GM21619 (cell line): ENCODE measurements around the gene PCDHA6.
"Not testable (repeated sequence)": the region's sequence is repeated elsewhere in the genome, so short reads cannot be mapped to it uniquely, and the experiment has no call there.

Experiments
- ATAC-seq: cut with Tn5 transposase; IDR thresholded peaks from one replicate; pipeline ENCODE4 v1.9.1; 2021; ENCODE audit not compliant: unreplicated experiment

The PCDHA6 gene

GRCh38 chr5:140855772-140856674 lies 28.3 kb downstream of the PCDHA6 start, which contains the start of gene PCDHA10:
PCDHA10 (plus strand) TSS chr5:140855897; CDS start chr5:140856049, 152 bp downstream.
- ATAC-seq, result no peak

DNA sequence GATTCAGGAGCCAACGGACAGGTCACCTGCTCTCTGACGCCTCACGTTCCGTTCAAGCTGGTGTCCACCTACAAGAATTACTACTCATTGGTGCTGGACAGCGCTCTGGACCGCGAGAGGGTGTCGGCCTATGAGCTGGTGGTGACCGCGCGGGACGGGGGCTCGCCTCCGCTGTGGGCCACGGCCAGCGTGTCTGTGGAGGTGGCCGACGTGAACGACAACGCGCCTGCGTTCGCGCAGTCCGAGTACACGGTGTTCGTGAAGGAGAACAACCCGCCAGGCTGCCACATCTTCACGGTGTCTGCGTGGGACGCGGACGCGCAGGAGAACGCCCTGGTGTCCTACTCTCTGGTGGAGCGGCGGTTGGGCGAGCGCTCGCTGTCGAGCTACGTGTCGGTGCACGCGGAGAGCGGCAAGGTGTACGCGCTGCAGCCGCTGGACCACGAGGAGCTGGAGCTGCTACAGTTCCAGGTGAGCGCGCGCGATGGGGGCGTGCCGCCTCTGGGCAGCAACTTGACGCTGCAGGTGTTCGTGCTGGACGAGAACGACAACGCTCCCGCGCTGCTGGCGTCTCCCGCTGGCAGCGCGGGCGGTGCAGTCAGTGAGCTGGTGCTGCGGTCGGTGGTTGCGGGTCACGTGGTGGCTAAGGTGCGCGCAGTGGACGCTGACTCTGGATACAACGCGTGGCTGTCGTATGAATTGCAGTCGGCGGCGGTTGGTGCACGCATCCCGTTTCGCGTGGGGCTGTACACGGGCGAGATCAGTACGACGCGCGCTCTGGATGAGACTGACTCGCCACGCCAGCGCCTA lies 29.6 kb downstream of the PCDHA6 start:
- no peak for ATAC-seq

GRCh38 chr5:140857987-140858240 lies 30.2 kb downstream of the PCDHA6 start:
- no peak for ATAC-seq

DNA sequence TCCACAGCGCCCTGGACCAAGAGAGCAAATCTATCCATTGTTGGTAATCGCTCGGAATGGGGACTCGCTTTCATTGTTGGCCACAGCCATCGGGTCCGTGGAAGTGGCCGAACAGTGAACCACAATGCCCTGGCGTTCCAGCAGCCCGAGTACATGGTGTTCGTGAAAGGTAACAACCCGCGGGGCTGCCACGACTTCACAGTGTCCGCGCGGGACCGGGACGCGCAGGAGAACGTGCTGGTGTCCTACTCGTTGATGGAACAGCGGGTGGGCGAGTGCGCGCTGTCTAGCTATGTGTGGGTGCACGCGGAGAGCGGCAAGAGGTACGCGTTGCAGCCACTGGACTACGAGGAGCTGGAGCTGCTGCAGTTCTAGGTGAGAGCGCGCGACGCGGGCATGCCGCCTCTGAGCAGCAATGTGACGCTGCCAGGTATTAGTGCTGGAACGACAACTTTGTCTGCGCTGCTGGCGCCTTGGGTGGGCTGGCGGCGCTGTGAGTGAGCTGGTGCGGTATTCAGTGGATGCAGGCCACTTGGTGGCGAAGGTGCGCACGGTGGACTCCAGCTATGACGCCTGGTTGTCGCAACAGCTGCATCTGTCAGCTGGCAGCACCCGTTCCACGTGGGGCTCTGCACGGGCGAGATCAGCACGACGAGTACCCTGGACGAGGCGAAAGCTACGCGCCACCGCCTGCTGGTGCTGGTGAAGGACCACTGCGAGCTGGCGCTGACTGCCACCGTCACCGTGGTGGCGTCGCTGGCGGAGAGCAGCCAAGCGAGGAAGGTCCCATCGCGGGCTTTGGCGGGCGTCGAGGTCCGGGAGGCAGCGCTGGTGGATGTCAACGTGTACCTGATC lies 34.9 kb downstream of the PCDHA6 start:
- ATAC-seq, result no peak

GRCh38 chr5:140868721-140869554 lies 41.2 kb downstream of the PCDHA6 start, which contains the start of gene PCDHA11:
PCDHA11 (plus strand) TSS chr5:140868957; CDS start chr5:140869104, 147 bp downstream.
- no peak for ATAC-seq

DNA sequence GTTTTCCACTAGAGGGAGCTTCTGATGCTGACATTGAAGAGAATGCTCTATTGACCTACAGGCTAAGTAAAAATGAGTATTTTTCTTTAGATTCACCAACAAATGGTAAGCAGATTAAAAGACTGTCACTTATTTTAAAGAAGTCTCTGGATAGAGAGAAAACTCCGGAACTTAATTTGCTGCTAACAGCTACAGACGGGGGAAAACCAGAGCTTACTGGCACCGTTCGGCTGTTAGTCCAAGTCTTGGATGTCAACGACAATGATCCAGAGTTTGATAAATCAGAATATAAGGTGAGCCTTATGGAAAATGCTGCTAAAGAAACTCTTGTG lies 41.8 kb downstream of the PCDHA6 start:
- no peak for ATAC-seq

DNA sequence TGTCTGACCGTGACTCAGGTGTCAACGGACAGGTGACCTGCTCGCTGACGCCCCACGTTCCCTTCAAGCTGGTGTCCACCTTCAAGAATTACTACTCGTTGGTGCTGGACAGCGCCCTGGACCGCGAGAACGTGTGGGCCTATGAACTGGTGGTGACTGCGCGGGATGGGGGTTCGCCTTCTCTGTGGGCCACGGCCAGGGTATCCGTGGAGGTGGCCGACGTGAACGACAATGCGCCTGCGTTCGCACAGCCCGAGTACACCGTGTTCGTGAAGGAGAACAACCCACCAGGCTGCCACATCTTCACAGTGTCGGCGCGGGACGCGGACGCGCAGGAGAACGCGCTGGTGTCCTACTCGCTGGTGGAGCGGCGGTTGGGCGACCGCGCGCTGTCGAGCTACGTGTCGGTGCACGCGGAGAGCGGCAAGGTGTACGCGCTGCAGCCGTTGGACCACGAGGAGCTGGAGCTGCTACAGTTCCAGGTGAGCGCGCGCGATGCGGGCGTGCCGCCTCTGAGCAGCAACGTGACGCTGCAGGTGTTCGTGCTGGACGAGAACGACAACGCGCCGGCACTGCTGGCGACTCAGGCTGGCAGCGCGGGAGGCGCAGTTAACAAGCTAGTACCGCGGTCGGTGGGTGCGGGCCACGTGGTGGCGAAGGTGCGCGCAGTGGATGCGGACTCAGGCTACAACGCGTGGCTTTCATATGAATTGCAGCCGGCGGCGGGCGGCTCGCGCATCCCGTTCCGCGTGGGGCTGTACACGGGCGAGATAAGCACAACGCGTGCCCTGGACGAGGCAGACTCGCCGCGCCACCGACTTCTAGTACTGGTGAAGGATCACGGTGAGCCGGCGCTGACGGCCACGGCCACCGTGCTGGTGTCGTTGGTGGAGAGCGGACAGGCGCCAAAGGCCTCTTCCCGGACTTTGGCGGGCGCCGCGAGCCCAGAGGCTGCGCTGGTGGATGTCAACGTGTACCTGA lies 42.8 kb downstream of the PCDHA6 start:
- no peak for ATAC-seq

GRCh38 chr5:140875085-140876065 lies 47.6 kb downstream of the PCDHA6 start, which contains the start of gene PCDHA12:
PCDHA12 (plus strand) TSS chr5:140875308; CDS start chr5:140875473, 165 bp downstream.
- ATAC-seq, result no peak

GRCh38 chr5:140876541-140877261 lies 48.9 kb downstream of the PCDHA6 start:
- ATAC-seq, result not testable (repeated sequence)

- no peak for ATAC-seq
Observed at GRCh38 chr5:140877262-140877581, 49.5 kb downstream of the PCDHA6 start.
